Endothelial cell of umbilical vein (primary cell): ENCODE data around the gene GUCY2D.

ENCODE experiments used
- CTCF ChIP-seq, 2 donors: IDR thresholded peaks; 1 replicate in 1 of 2; 2 replicates in 1 of 2; pipeline ENCODE4 v1.5.1; 2011; ENCODE audit warnings: low read length in 2 of 2, mild to moderate bottlenecking in 2 of 2, moderate library complexity in 2 of 2, control low read depth in 1 of 2, inconsistent platforms in 1 of 2, low read depth in 1 of 2; ENCODE audit not compliant: insufficient read depth in 1 of 2; ENCODE audit errors: extremely low read depth in 1 of 2
- EZH2 ChIP-seq: IDR thresholded peaks from 2 replicates; pipeline ENCODE4 v1.6.1; 2012; ENCODE audit warnings: borderline replicate concordance, low read depth, mild to moderate bottlenecking, moderate library complexity, low read length, inconsistent platforms; ENCODE audit not compliant: severe bottlenecking
- FOS ChIP-seq: IDR thresholded peaks from 2 replicates; pipeline ENCODE4 v1.6.1; 2011; ENCODE audit warnings: mild to moderate bottlenecking, low read length, moderate library complexity, borderline replicate concordance; ENCODE audit not compliant: insufficient read depth
- GATA2 ChIP-seq: IDR thresholded peaks from 2 replicates; pipeline ENCODE4 v1.7.0; 2011; ENCODE audit warnings: low read depth, mild to moderate bottlenecking, moderate library complexity, mixed read lengths, low read length; ENCODE audit not compliant: insufficient read length, insufficient read depth
- MYC ChIP-seq: IDR thresholded peaks from one replicate; pipeline ENCODE4 v1.6.1; 2011; ENCODE audit warnings: mild to moderate bottlenecking, low read depth, low read length
- POLR2A ChIP-seq: IDR thresholded peaks from 2 replicates; pipeline ENCODE4 v1.6.1; 2012; ENCODE audit warnings: low read depth, mild to moderate bottlenecking, control low read depth, low read length
- POLR2AphosphoS5 ChIP-seq: IDR thresholded peaks from 2 replicates; pipeline ENCODE4 v1.6.1; 2012; ENCODE audit warnings: low read depth, mild to moderate bottlenecking, control low read depth, low read length, moderate library complexity; ENCODE audit not compliant: insufficient read depth
- TF ChIP-seq, protein P1 (sequence below): IDR thresholded peaks from 2 replicates; pipeline ENCODE4 v1.6.1; 2011; ENCODE audit not compliant: insufficient read depth, insufficient read length

GRCh38 chr17:7982173-7982572, 20.2 kb upstream of the GUCY2D start:
- TF ChIP-seq CTCF (IDR thresholded peaks at IDR 0.05; ENCODE audit: extremely low read depth in 1 of 2, insufficient read depth in 1 of 2, low read depth in 1 of 2, low read length in 2 of 2) (no peak), POLR2A (no peak), FOS (peak; percentile 68), POLR2AphosphoS5 (no peak), EZH2 (no peak), GATA2 (peak; percentile 82), MYC (no peak)
- TF ChIP-seq, protein P1, sequence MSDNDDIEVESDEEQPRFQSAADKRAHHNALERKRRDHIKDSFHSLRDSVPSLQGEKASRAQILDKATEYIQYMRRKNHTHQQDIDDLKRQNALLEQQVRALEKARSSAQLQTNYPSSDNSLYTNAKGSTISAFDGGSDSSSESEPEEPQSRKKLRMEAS: no peak
